Placental pericyte (primary cell): ENCODE results near the gene OLR1. TPM values are rescaled to one million over a fixed set of nuclear protein-coding genes. Genes with fewer than 3 reads are reported as not detected.

Source experiments
- total RNA-seq: library from RNA; depleted of rRNA; stranded (reverse); fragments of >200 nt; gene quantifications from 2 replicates; pipeline ENCODE4 v1.2.3, GENCODE V29; 2012

The OLR1 gene
- total RNA-seq, result 8.7 and 188 TPM in 2 replicates

GRCh38 chr12:10171973-10172728 is at the start of gene OLR1:
Gene OLR1 (minus strand): TSS chr12:10172132. CDS start chr12:10172077, 55 bp downstream.

GRCh38 chr12:10212739-10213131 is 40.8 kb upstream of the OLR1 start, which contains the start of gene GABARAPL1:
Gene GABARAPL1 (plus strand): TSS chr12:10212877. CDS start chr12:10213130, 253 bp downstream.

GRCh38 chr12:10178821-10179220 is 6.9 kb upstream of the OLR1 start, which contains the start of gene TMEM52B:
Gene TMEM52B (plus strand): TSS chr12:10179032. CDS start chr12:10179575, 543 bp downstream.

GRCh38 chr12:10130042-10130441 is 41.9 kb downstream of the OLR1 start, which contains the start of gene CLEC7A:
Gene CLEC7A (minus strand): TSS chr12:10130199. CDS start chr12:10130082, 117 bp downstream.

Other genes with a start within 250 kb of the OLR1 start
- not detected in 2 replicates for gene CLEC2A, start 239.8 kb downstream of the OLR1 start, total RNA-seq
- 0.14 TPM in 1 of 2 replicates, not detected in the other for gene CLEC12A, start 200.7 kb downstream of the OLR1 start, total RNA-seq
- not detected in 2 replicates for gene CLEC1B, start 173.0 kb downstream of the OLR1 start, total RNA-seq
- gene CLEC12B, start 161.5 kb downstream of the OLR1 start, total RNA-seq, result not detected in 2 replicates
- not detected in 2 replicates for gene CLEC9A, start 141.4 kb downstream of the OLR1 start, total RNA-seq
- not detected in 2 replicates for gene CLEC1A, start 73.1 kb downstream of the OLR1 start, total RNA-seq
- gene CLEC7A, start 41.9 kb downstream of the OLR1 start, total RNA-seq, result 0.14 TPM in 1 of 2 replicates, not detected in the other
- 15.6 and 71.6 TPM in 2 replicates for gene TMEM52B, start 6.9 kb upstream of the OLR1 start, total RNA-seq
- gene GABARAPL1, start 40.7 kb upstream of the OLR1 start, total RNA-seq, result 35.5 and 229 TPM in 2 replicates
- gene KLRD1, start 135.7 kb upstream of the OLR1 start, total RNA-seq, result 0.22 and 1.3 TPM in 2 replicates
- gene KLRK1, start 217.9 kb upstream of the OLR1 start, total RNA-seq, result not detected in 2 replicates
- not detected in 2 replicates for gene KLRC4, start 237.6 kb upstream of the OLR1 start, total RNA-seq
- not detected in 2 replicates for gene KLRC3, start 248.5 kb upstream of the OLR1 start, total RNA-seq